ENCODE measurements around the gene ATF1. TPM values are rescaled to one million over a fixed set of nuclear protein-coding genes. Genes with fewer than 3 reads are reported as not detected.
A peak's percentile ranks its signal among the peaks of the same experiment; 100 is the strongest.

Gene ATF1
- total RNA-seq = 20.9 TPM

- no peaks in the 10 kb centered on the region for H3K9me3 ChIP-seq (ENCODE audit: control insufficient read depth in 3 of 3, low read length in 3 of 3)
- H3K4me3 ChIP-seq (ENCODE audit: low read length in 3 of 3) = peak within 1 kb of the TSS; percentile 90 to 97 (median 96)
- no peaks in the 10 kb centered on the region for H3K36me3 ChIP-seq (ENCODE audit: control insufficient read depth in 3 of 3, insufficient read depth in 3 of 3, low read length in 3 of 3)
- peak within 1 kb of the TSS; percentile 99 for H3K27ac ChIP-seq (ENCODE audit: low read depth, low read length)
- H3K4me1 ChIP-seq (ENCODE audit: control insufficient read depth in 3 of 3, insufficient read depth in 3 of 3, low read length in 3 of 3) = peaks cover 10 to 22% (median 19%) of the 10 kb centered on the region in 3 donors
- peak within 1 kb of the TSS; percentile 96 to 97 (median 97) for H3K9ac ChIP-seq (ENCODE audit: low read depth in 1 of 3, low read length in 3 of 3)
- H3K27me3 ChIP-seq (ENCODE audit: control insufficient read depth in 3 of 3, insufficient read depth in 3 of 3, low read length in 3 of 3) = no peaks in the 10 kb centered on the region
Observed at GRCh38 chr12:50763639-50764285, at the start of gene ATF1. ATF1 (plus strand) TSS chr12:50764101; CDS start chr12:50780146, 16,045 bp downstream.

GRCh38 chr12:50715174-50715573, 48.7 kb upstream of the ATF1 start:
- Histone ChIP-seq H3K4me1 (ENCODE audit: control insufficient read depth in 3 of 3, insufficient read depth in 3 of 3, low read length in 3 of 3) (peaks cover 0 to 3% (median 0%) of the 10 kb centered on the region in 3 donors), H3K36me3 (ENCODE audit: control insufficient read depth in 3 of 3, insufficient read depth in 3 of 3, low read length in 3 of 3) (peaks cover 14 to 33% (median 24%) of the 10 kb centered on the region in 3 donors), H3K9ac (ENCODE audit: low read depth in 1 of 3, low read length in 3 of 3) (no peak overlapping the region), H3K4me3 (ENCODE audit: low read length in 3 of 3) (no peak overlapping the region), H3K27ac (ENCODE audit: low read depth, low read length) (no peak overlapping the region), H3K27me3 (ENCODE audit: control insufficient read depth in 3 of 3, insufficient read depth in 3 of 3, low read length in 3 of 3) (no peaks in the 10 kb centered on the region), H3K9me3 (ENCODE audit: control insufficient read depth in 3 of 3, low read length in 3 of 3) (no peaks in the 10 kb centered on the region)

- Histone ChIP-seq H3K27me3 (ENCODE audit: control insufficient read depth in 3 of 3, insufficient read depth in 3 of 3, low read length in 3 of 3) (no peaks in the 10 kb centered on the region), H3K4me1 (ENCODE audit: control insufficient read depth in 3 of 3, insufficient read depth in 3 of 3, low read length in 3 of 3) (peaks cover 0 to 3% (median 0%) of the 10 kb centered on the region in 3 donors), H3K9ac (ENCODE audit: low read depth in 1 of 3, low read length in 3 of 3) (no peak overlapping the region), H3K27ac (ENCODE audit: low read depth, low read length) (no peak overlapping the region), H3K36me3 (ENCODE audit: control insufficient read depth in 3 of 3, insufficient read depth in 3 of 3, low read length in 3 of 3) (peaks cover 29 to 43% (median 30%) of the 10 kb centered on the region in 3 donors), H3K9me3 (ENCODE audit: control insufficient read depth in 3 of 3, low read length in 3 of 3) (no peaks in the 10 kb centered on the region), H3K4me3 (ENCODE audit: low read length in 3 of 3) (no peak overlapping the region)
Observed at GRCh38 chr12:50718760-50719159, 45.1 kb upstream of the ATF1 start.

- Histone ChIP-seq H3K36me3 (ENCODE audit: control insufficient read depth in 3 of 3, insufficient read depth in 3 of 3, low read length in 3 of 3) (peaks cover 31 to 47% (median 34%) of the 10 kb centered on the region in 3 donors), H3K4me1 (ENCODE audit: control insufficient read depth in 3 of 3, insufficient read depth in 3 of 3, low read length in 3 of 3) (peaks cover 0 to 9% (median 5%) of the 10 kb centered on the region in 3 donors), H3K27ac (ENCODE audit: low read depth, low read length) (no peak overlapping the region), H3K9me3 (ENCODE audit: control insufficient read depth in 3 of 3, low read length in 3 of 3) (no peaks in the 10 kb centered on the region), H3K9ac (ENCODE audit: low read depth in 1 of 3, low read length in 3 of 3) (no peak overlapping the region), H3K27me3 (ENCODE audit: control insufficient read depth in 3 of 3, insufficient read depth in 3 of 3, low read length in 3 of 3) (no peaks in the 10 kb centered on the region), H3K4me3 (ENCODE audit: low read length in 3 of 3) (no peak overlapping the region)
Observed at GRCh38 chr12:50720085-50720484, 43.8 kb upstream of the ATF1 start.

- no peak overlapping the region for H3K9ac ChIP-seq (ENCODE audit: low read depth in 1 of 3, low read length in 3 of 3)
- no peaks in the 10 kb centered on the region for H3K9me3 ChIP-seq (ENCODE audit: control insufficient read depth in 3 of 3, low read length in 3 of 3)
- H3K27me3 ChIP-seq (ENCODE audit: control insufficient read depth in 3 of 3, insufficient read depth in 3 of 3, low read length in 3 of 3) = no peaks in the 10 kb centered on the region
- peaks cover 0 to 9% (median 5%) of the 10 kb centered on the region in 3 donors for H3K4me1 ChIP-seq (ENCODE audit: control insufficient read depth in 3 of 3, insufficient read depth in 3 of 3, low read length in 3 of 3)
- peaks cover 31 to 47% (median 36%) of the 10 kb centered on the region in 3 donors for H3K36me3 ChIP-seq (ENCODE audit: control insufficient read depth in 3 of 3, insufficient read depth in 3 of 3, low read length in 3 of 3)
- H3K27ac ChIP-seq (ENCODE audit: low read depth, low read length) = no peak overlapping the region
- no peak overlapping the region for H3K4me3 ChIP-seq (ENCODE audit: low read length in 3 of 3)
Observed at GRCh38 chr12:50720501-50720900, 43.4 kb upstream of the ATF1 start.

- H3K36me3 ChIP-seq (ENCODE audit: control insufficient read depth in 3 of 3, insufficient read depth in 3 of 3, low read length in 3 of 3) = peaks cover 36 to 58% (median 49%) of the 10 kb centered on the region in 3 donors
Observed at GRCh38 chr12:50723865-50724264, 40.0 kb upstream of the ATF1 start.

GRCh38 chr12:50725011-50725942, 38.6 kb upstream of the ATF1 start:
- Histone ChIP-seq H3K27me3 (ENCODE audit: control insufficient read depth in 3 of 3, insufficient read depth in 3 of 3, low read length in 3 of 3) (no peaks in the 10 kb centered on the region), H3K9me3 (ENCODE audit: control insufficient read depth in 3 of 3, low read length in 3 of 3) (no peaks in the 10 kb centered on the region), H3K4me1 (ENCODE audit: control insufficient read depth in 3 of 3, insufficient read depth in 3 of 3, low read length in 3 of 3) (peaks cover 0 to 18% (median 2%) of the 10 kb centered on the region in 3 donors), H3K36me3 (ENCODE audit: control insufficient read depth in 3 of 3, insufficient read depth in 3 of 3, low read length in 3 of 3) (peaks cover 43 to 65% (median 57%) of the 10 kb centered on the region in 3 donors), H3K4me3 (ENCODE audit: low read length in 3 of 3) (no peak overlapping the region), H3K27ac (ENCODE audit: low read depth, low read length) (peak overlapping the region; percentile 26), H3K9ac (ENCODE audit: low read depth in 1 of 3, low read length in 3 of 3) (no peak overlapping the region)

More at GRCh38 chr12:50723865-50724264, 40.0 kb upstream of the ATF1 start:
- no peaks in the 10 kb centered on the region for H3K27me3 ChIP-seq (ENCODE audit: control insufficient read depth in 3 of 3, insufficient read depth in 3 of 3, low read length in 3 of 3)
- H3K4me1 ChIP-seq (ENCODE audit: control insufficient read depth in 3 of 3, insufficient read depth in 3 of 3, low read length in 3 of 3) = peaks cover 0 to 15% (median 2%) of the 10 kb centered on the region in 3 donors
- H3K9ac ChIP-seq (ENCODE audit: low read depth in 1 of 3, low read length in 3 of 3) = no peak overlapping the region
- H3K27ac ChIP-seq (ENCODE audit: low read depth, low read length) = peak overlapping the region; percentile 26
- no peaks in the 10 kb centered on the region for H3K9me3 ChIP-seq (ENCODE audit: control insufficient read depth in 3 of 3, low read length in 3 of 3)
- no peak overlapping the region for H3K4me3 ChIP-seq (ENCODE audit: low read length in 3 of 3)

- Histone ChIP-seq H3K4me1 (ENCODE audit: control insufficient read depth in 3 of 3, insufficient read depth in 3 of 3, low read length in 3 of 3) (peaks cover 0 to 18% (median 2%) of the 10 kb centered on the region in 3 donors), H3K9ac (ENCODE audit: low read depth in 1 of 3, low read length in 3 of 3) (no peak overlapping the region), H3K27me3 (ENCODE audit: control insufficient read depth in 3 of 3, insufficient read depth in 3 of 3, low read length in 3 of 3) (no peaks in the 10 kb centered on the region), H3K36me3 (ENCODE audit: control insufficient read depth in 3 of 3, insufficient read depth in 3 of 3, low read length in 3 of 3) (peaks cover 45 to 70% (median 68%) of the 10 kb centered on the region in 3 donors), H3K9me3 (ENCODE audit: control insufficient read depth in 3 of 3, low read length in 3 of 3) (no peaks in the 10 kb centered on the region), H3K27ac (ENCODE audit: low read depth, low read length) (peak overlapping the region; percentile 43), H3K4me3 (ENCODE audit: low read length in 3 of 3) (no peak overlapping the region)
Observed at GRCh38 chr12:50727466-50727865, 36.4 kb upstream of the ATF1 start.

GRCh38 chr12:50728417-50728816, 35.5 kb upstream of the ATF1 start:
- H3K9me3 ChIP-seq (ENCODE audit: control insufficient read depth in 3 of 3, low read length in 3 of 3) = no peaks in the 10 kb centered on the region
- H3K36me3 ChIP-seq (ENCODE audit: control insufficient read depth in 3 of 3, insufficient read depth in 3 of 3, low read length in 3 of 3) = peaks cover 38 to 71% (median 68%) of the 10 kb centered on the region in 3 donors
- H3K9ac ChIP-seq (ENCODE audit: low read depth in 1 of 3, low read length in 3 of 3) = no peak overlapping the region
- H3K27me3 ChIP-seq (ENCODE audit: control insufficient read depth in 3 of 3, insufficient read depth in 3 of 3, low read length in 3 of 3) = no peaks in the 10 kb centered on the region
- H3K27ac ChIP-seq (ENCODE audit: low read depth, low read length) = no peak overlapping the region
- no peak overlapping the region for H3K4me3 ChIP-seq (ENCODE audit: low read length in 3 of 3)
- H3K4me1 ChIP-seq (ENCODE audit: control insufficient read depth in 3 of 3, insufficient read depth in 3 of 3, low read length in 3 of 3) = peaks cover 0 to 18% (median 2%) of the 10 kb centered on the region in 3 donors

All from skeletal muscle tissue (tissue), 4 donors.